Tibial artery (tissue), 4 donors: ENCODE measurements around the gene RPTOR.
"Not testable (repeated sequence)": the region's sequence is repeated elsewhere in the genome, so short reads cannot be mapped to it uniquely, and the experiment has no call there.

Source experiments
- DNase-seq, 2 donors: peaks; one replicate each; pipeline ENCODE4 v3.0.0-alpha.2; 2019
- H3K27ac ChIP-seq, 2 donors: fragments of 200-600 bp; sonication (generic) in 1 of 2; 1 replicate in 1 of 2; 2 replicates in 1 of 2; pipeline ENCODE4 v1.5.1; 2018 to 2019; ENCODE audit warnings: mild to moderate bottlenecking in 1 of 2
- H3K27me3 ChIP-seq, 2 donors: fragments of 200-600 bp; sonication (generic) in 1 of 2; one replicate each; pipeline versions ENCODE4 v1.5.1 to v1.6.0; 2016 to 2019
- H3K36me3 ChIP-seq, 3 donors: fragments of 200-600 bp; sonication (generic) in 2 of 3; one replicate each; pipeline ENCODE4 v1.5.1; 2016 to 2019; ENCODE audit warnings: mild to moderate bottlenecking in 2 of 3
- H3K4me1 ChIP-seq, 4 donors: fragments of 200-600 bp; sonication (generic) in 2 of 4; 1 replicate in 3 of 4; 2 replicates in 1 of 4; pipeline ENCODE4 v1.5.1; 2016 to 2019
- H3K4me3 ChIP-seq, 2 donors: fragments of 200-600 bp; sonication (generic) in 1 of 2; 1 replicate in 1 of 2; 2 replicates in 1 of 2; pipeline ENCODE4 v1.5.1; 2018 to 2019; ENCODE audit warnings: mild to moderate bottlenecking in 2 of 2
- H3K9me3 ChIP-seq, 3 donors: fragments of 200-600 bp; sonication (generic) in 1 of 3; one replicate each; pipeline ENCODE4 v1.5.1; 2016 to 2019
- CTCF ChIP-seq, 2 experiments: fragments of 200-600 bp in 1 of 2; fragments of 450-650 bp in 1 of 2; IDR thresholded peaks; one replicate each; pipeline ENCODE4 v1.5.1; 2017 to 2019; ENCODE audit warnings: antibody characterized with exemption in 2 of 2, mild to moderate bottlenecking in 1 of 2, moderate library complexity in 1 of 2
- intact Hi-C: fragments of 100-400 bp; cut with DNase I; formaldehyde crosslinking; loops from one replicate; pipeline ENCODE4 v1.15.0; 2023; ENCODE audit warnings: low total_unique reads

Gene RPTOR

GRCh38 chr17:80503921-80504320, 40.7 kb upstream of the RPTOR start:
- Histone ChIP-seq H3K4me1 (no peaks in the 10 kb centered on the region), H3K36me3 (no peaks in the 10 kb centered on the region), H3K4me3 (no peak overlapping the region), H3K27me3 (peaks cover 0 to 83% of the 10 kb centered on the region in 2 donors), H3K27ac (no peak overlapping the region), H3K9me3 (no peaks in the 10 kb centered on the region)
- DNase-seq: no peak
- intact Hi-C loops: no loop called here
- no peak for TF ChIP-seq CTCF (IDR thresholded peaks at IDR 0.05)

- no peaks in the 10 kb centered on the region for H3K4me1 ChIP-seq
- H3K9me3 ChIP-seq: no peaks in the 10 kb centered on the region
- DNase-seq: no peak
- H3K27ac ChIP-seq: no peak overlapping the region
- intact Hi-C loops: no loop called here
- H3K27me3 ChIP-seq: peaks cover 0 to 82% of the 10 kb centered on the region in 2 donors
- H3K36me3 ChIP-seq: no peaks in the 10 kb centered on the region
- no peak overlapping the region for H3K4me3 ChIP-seq
- TF ChIP-seq CTCF (IDR thresholded peaks at IDR 0.05): no peak
Observed at GRCh38 chr17:80504686-80505413, 39.8 kb upstream of the RPTOR start.

- H3K4me3 ChIP-seq, intact Hi-C loops, DNase-seq, H3K36me3 ChIP-seq, H3K27ac ChIP-seq, H3K4me1 ChIP-seq, H3K9me3 ChIP-seq: not testable (repeated sequence)
- peaks cover 0 to 82% of the 10 kb centered on the region in 2 donors for H3K27me3 ChIP-seq
Observed at GRCh38 chr17:80507177-80507576, 37.5 kb upstream of the RPTOR start.

GRCh38 chr17:80507965-80508364, 36.7 kb upstream of the RPTOR start:
- Histone ChIP-seq H3K4me3 (no peak overlapping the region), H3K4me1 (no peaks in the 10 kb centered on the region), H3K9me3 (no peaks in the 10 kb centered on the region), H3K36me3 (no peaks in the 10 kb centered on the region), H3K27ac (no peak overlapping the region), H3K27me3 (peaks cover 0 to 82% of the 10 kb centered on the region in 2 donors)
- intact Hi-C loops: no loop called here
- DNase-seq: no peak
- no peak for TF ChIP-seq CTCF (IDR thresholded peaks at IDR 0.05)

GRCh38 chr17:80509311-80509710, 35.3 kb upstream of the RPTOR start:
- intact Hi-C loops: no loop called here
- no peak for DNase-seq
- H3K36me3 ChIP-seq: no peaks in the 10 kb centered on the region
- no peak for TF ChIP-seq CTCF (IDR thresholded peaks at IDR 0.05)
- peaks cover 0 to 8% (median 0%) of the 10 kb centered on the region in 4 donors for H3K4me1 ChIP-seq
- no peaks in the 10 kb centered on the region for H3K9me3 ChIP-seq
- no peak overlapping the region for H3K4me3 ChIP-seq
- H3K27me3 ChIP-seq: peaks cover 0 to 76% of the 10 kb centered on the region in 2 donors
- H3K27ac ChIP-seq: no peak overlapping the region

- Histone ChIP-seq H3K27me3 (peaks cover 0 to 74% of the 10 kb centered on the region in 2 donors), H3K4me3 (no peak overlapping the region), H3K36me3 (no peaks in the 10 kb centered on the region), H3K9me3 (no peaks in the 10 kb centered on the region), H3K4me1 (peaks cover 0 to 8% (median 0%) of the 10 kb centered on the region in 4 donors), H3K27ac (no peak overlapping the region)
- no peak for DNase-seq
- TF ChIP-seq CTCF (IDR thresholded peaks at IDR 0.05): no peak
- intact Hi-C loops: no loop called here
Observed at GRCh38 chr17:80510132-80510531, 34.5 kb upstream of the RPTOR start.
